Measurements from ENCODE around the gene PAPPA. TPM values are rescaled to one million over a fixed set of nuclear protein-coding genes. Genes with fewer than 3 reads are reported as not detected.

The PAPPA gene
- total RNA-seq, 1 experiment from 2014 or later, result 0.39 TPM

- no peak for DNase-seq (ENCODE audit: low spot score)
Observed at GRCh38 chr9:116316246-116316645, 162.7 kb downstream of the PAPPA start.

- DNase-seq (ENCODE audit: low spot score), result no peak
Observed at GRCh38 chr9:116317503-116317902, 163.9 kb downstream of the PAPPA start.

GRCh38 chr9:116318468-116319374 is 165.1 kb downstream of the PAPPA start:
- DNase-seq (ENCODE audit: low spot score), result no peak

GRCh38 chr9:116319480-116319879 is 165.9 kb downstream of the PAPPA start:
- no peak for DNase-seq (ENCODE audit: low spot score)

GRCh38 chr9:116320290-116320689 is 166.7 kb downstream of the PAPPA start:
- DNase-seq (ENCODE audit: low spot score), result no peak

GRCh38 chr9:116322521-116322920 is 168.9 kb downstream of the PAPPA start:
- no peak for DNase-seq (ENCODE audit: low spot score)

GRCh38 chr9:116323012-116323411 is 169.4 kb downstream of the PAPPA start:
- no peak for DNase-seq (ENCODE audit: low spot score)

- DNase-seq (ENCODE audit: low spot score), result no peak
Observed at GRCh38 chr9:116323571-116323970, 170.0 kb downstream of the PAPPA start.

GRCh38 chr9:116325924-116326323 is 172.3 kb downstream of the PAPPA start:
- no peak for DNase-seq (ENCODE audit: low spot score)

- DNase-seq (ENCODE audit: low spot score), result no peak
Observed at GRCh38 chr9:116327701-116328405, 174.3 kb downstream of the PAPPA start.

GRCh38 chr9:116329470-116329869 is 175.9 kb downstream of the PAPPA start:
- DNase-seq (ENCODE audit: low spot score), result no peak

- no peak for DNase-seq (ENCODE audit: low spot score)
Observed at GRCh38 chr9:116331241-116331640, 177.7 kb downstream of the PAPPA start.

GRCh38 chr9:116332090-116332489 is 178.5 kb downstream of the PAPPA start:
- no peak for DNase-seq (ENCODE audit: low spot score)

- no peak for DNase-seq (ENCODE audit: low spot score)
Observed at GRCh38 chr9:116333254-116333653, 179.7 kb downstream of the PAPPA start.

- DNase-seq (ENCODE audit: low spot score), result no peak
Observed at GRCh38 chr9:116334546-116335150, 181.1 kb downstream of the PAPPA start.

- no peak for DNase-seq (ENCODE audit: low spot score)
Observed at GRCh38 chr9:116335392-116335791, 181.8 kb downstream of the PAPPA start.

- DNase-seq (ENCODE audit: low spot score), result no peak
Observed at GRCh38 chr9:116336133-116336862, 182.7 kb downstream of the PAPPA start.

- DNase-seq (ENCODE audit: low spot score), result peak; percentile 8
Observed at GRCh38 chr9:116337015-116337414, 183.4 kb downstream of the PAPPA start.

GRCh38 chr9:116340270-116340669 is 186.7 kb downstream of the PAPPA start:
- DNase-seq (ENCODE audit: low spot score), result no peak

GRCh38 chr9:116342061-116342460 is 188.5 kb downstream of the PAPPA start:
- no peak for DNase-seq (ENCODE audit: low spot score)

- DNase-seq (ENCODE audit: low spot score), result no peak
Observed at GRCh38 chr9:116342941-116343340, 189.3 kb downstream of the PAPPA start.

GRCh38 chr9:116344416-116344815 is 190.8 kb downstream of the PAPPA start:
- DNase-seq (ENCODE audit: low spot score), result no peak
